HepG2 (cell line): ENCODE results near the gene RAX. TPM values are rescaled to one million over a fixed set of nuclear protein-coding genes. Genes with fewer than 3 reads are reported as not detected.

ENCODE experiments used
- ATAC-seq: fragments of 200-7000 bp; cut with Tn5 transposase; 3 replicates; pipeline ENCODE4 v1.9.1; 2020; ENCODE audit warnings: mild to moderate bottlenecking, moderate library complexity
- BruUV-seq: library from RNA; stranded (reverse); fragments of 400-500 nt; replicated peaks from 2 replicates; lab custom pipeline; 2021; lab: Mats Ljungman, UMichigan
- CTCF ChIA-PET: fragments of 300-600 bp; formaldehyde crosslinking; extraction: SDS; loops from one replicate; lab custom pipeline; 2021; ENCODE audit warnings: low total read pairs, inconsistent platforms, low intra/inter-chr PET ratio; lab: Yijun Ruan, JAX
- POLR2A ChIA-PET: fragments of 350-600 bp; sonication (Branson Sonifier 250); formaldehyde crosslinking; loops from one replicate; lab custom pipeline; 2020; ENCODE audit warnings: antibody characterized with exemption, inconsistent platforms; lab: Yijun Ruan, JAX
- DNase-seq: peaks from one replicate; pipeline ENCODE4 v3.0.0-alpha.2; 2015; ENCODE audit warnings: low spot score
- FAIRE-seq: peaks from 3 replicates; lab custom pipeline; 2011; peaks lifted over from hg19 to GRCh38; lab: Jason Lieb, UNC
- H2AFZ ChIP-seq: one replicate; pipeline ENCODE4 v1.6.1; 2011; ENCODE audit warnings: low read length, inconsistent platforms
- H3K27ac ChIP-seq: fragments of 300-600 bp; 3 replicates; pipeline ENCODE4 v1.8.0; 2011; ENCODE audit warnings: mixed run types, mild to moderate bottlenecking, mixed read lengths, low read length, inconsistent platforms; ENCODE audit not compliant: insufficient read depth; ENCODE audit errors: extremely low read length
- H3K27me3 ChIP-seq, 2 experiments: fragments of 200-600 bp in 1 of 2; 2 replicates in 1 of 2; 3 replicates in 1 of 2; pipeline versions ENCODE4 v1.6.0 to v1.8.0; 2011; ENCODE audit warnings: low read length in 2 of 2, mild to moderate bottlenecking in 2 of 2, moderate library complexity in 2 of 2, inconsistent platforms in 1 of 2; ENCODE audit not compliant: insufficient read depth in 2 of 2, control insufficient read depth in 1 of 2
- H3K36me3 ChIP-seq, 2 experiments: fragments of 200-600 bp in 1 of 2; replicated peaks in 1 of 2; 2 replicates in 1 of 2; 3 replicates in 1 of 2; pipeline versions ENCODE4 v1.5.1 to v1.8.0; 2011; ENCODE audit warnings: low read length in 2 of 2, inconsistent platforms in 1 of 2; ENCODE audit not compliant: insufficient read depth in 2 of 2, control insufficient read depth in 1 of 2
- H3K4me1 ChIP-seq: 2 replicates; pipeline ENCODE4 v1.5.1; 2012; ENCODE audit warnings: low read length, inconsistent platforms; ENCODE audit not compliant: insufficient read depth
- H3K4me2 ChIP-seq: 2 replicates; pipeline ENCODE4 v1.6.0; 2011; ENCODE audit warnings: low read depth, low read length, inconsistent platforms
- H3K4me3 ChIP-seq, 3 experiments: fragments of 200-600 bp in 1 of 3; sonication (generic), shearing (Covaris generic) in 1 of 3; replicated peaks in 1 of 3; 2 replicates each; pipeline ENCODE4 v1.5.1; 2011 to 2016; ENCODE audit warnings: low read length in 3 of 3, inconsistent platforms in 2 of 3, low read depth in 2 of 3, mild to moderate bottlenecking in 2 of 3, control low read depth in 1 of 3, mixed read lengths in 1 of 3; ENCODE audit not compliant: insufficient read depth in 1 of 3
- H3K79me2 ChIP-seq: one replicate; pipeline ENCODE4 v1.6.1; 2011; ENCODE audit warnings: low read length, inconsistent platforms; ENCODE audit not compliant: insufficient read depth
- H3K9ac ChIP-seq: 2 replicates; pipeline ENCODE4 v1.6.0; 2011; ENCODE audit warnings: mild to moderate bottlenecking, low read depth, low read length, inconsistent platforms; ENCODE audit not compliant: insufficient read depth
- H3K9me3 ChIP-seq: 2 replicates; pipeline ENCODE4 v1.5.1; 2012; ENCODE audit warnings: mild to moderate bottlenecking, low read length
- H4K20me1 ChIP-seq: 2 replicates; pipeline ENCODE4 v1.6.0; 2011; ENCODE audit warnings: inconsistent platforms, mild to moderate bottlenecking, low read length, moderate library complexity; ENCODE audit not compliant: insufficient read depth
- GATAD2A ChIP-seq: IDR thresholded peaks from 2 replicates; pipeline ENCODE4 v1.6.1; 2016
- PHF8 ChIP-seq: sonication (generic); formaldehyde crosslinking; IDR thresholded peaks from 2 replicates; pipeline ENCODE4 v1.5.0; 2020; ENCODE audit warnings: missing genetic modification reagents
- PPARG ChIP-seq: conservative IDR thresholded peaks from 2 replicates; pipeline ENCODE4 v1.6.1; 2016; ENCODE audit warnings: missing biosample characterization, missing genetic modification reagents
- SYNCRIP ChIP-seq: fragments of 200-400 bp; formaldehyde crosslinking; IDR thresholded peaks from 2 replicates; pipeline ENCODE4 v1.6.1; 2018; ENCODE audit warnings: mild to moderate bottlenecking, low read depth, low read length; ENCODE audit not compliant: insufficient read depth
- WGBS: methylation state at CpG from one replicate; pipeline ENCODE4 v1.1.6; 2017; ENCODE audit warnings: low lambda C conversion rate; 5-methylcytosine and 5-hydroxymethylcytosine counted together
- in situ Hi-C: cut with HindIII; loops from 2 replicates; pipeline ENCODE4 v1.10.0; 2017; ENCODE audit warnings: low pct_unique_long_range_greater_than_20kb; ENCODE audit not compliant: extremely low pct_ligation_motif_present
- intact Hi-C: fragments of 100-400 bp; cut with micrococcal nuclease; formaldehyde crosslinking; loops from one replicate; pipeline ENCODE4 v1.10.0; 2022; ENCODE audit not compliant: unreplicated experiment
- polyA plus RNA-seq, 8 experiments: library from polyadenylated mRNA; depleted of rRNA in 3 of 8; stranded (reverse) in 7 of 8; unstranded in 1 of 8; fragments of >200 nt; fragmentation: Illumina TruSeq in 4 of 8; extraction: Trizol in 4 of 8; gene quantifications; 2 replicates each; pipeline versions ENCODE4 v1.2.1 to v1.2.3, GENCODE V29; 2011 to 2016; ENCODE audit warnings: low read depth in 4 of 8, missing spikeins in 1 of 8, mixed read lengths in 1 of 8; ENCODE audit not compliant: insufficient read depth in 1 of 8
- total RNA-seq, 5 experiments: library from RNA; depleted of rRNA; stranded (reverse); fragments of >200 nt; fragmentation: Illumina TruSeq; extraction: Trizol; gene quantifications; 2 replicates each; pipeline ENCODE4 v1.2.3, GENCODE V29; 2016; ENCODE audit warnings: low read depth in 1 of 5
- TF ChIP-seq, protein P1 (sequence below): sonication (generic); formaldehyde crosslinking; IDR thresholded peaks from 2 replicates; pipeline ENCODE4 v1.4.0; 2020; ENCODE audit warnings: missing genetic modification reagents
- TF ChIP-seq, protein P2 (sequence below): sonication (generic); formaldehyde crosslinking; IDR thresholded peaks from 2 replicates; pipeline ENCODE4 v1.5.1; 2020; ENCODE audit warnings: missing genetic modification reagents, mild to moderate bottlenecking, borderline replicate concordance

Gene RAX
- total and polyA plus RNA-seq, 2 of the 13 experiments (the other 11 are each of a cell fraction or from before 2014, with no cell fraction given): not detected

DNA sequence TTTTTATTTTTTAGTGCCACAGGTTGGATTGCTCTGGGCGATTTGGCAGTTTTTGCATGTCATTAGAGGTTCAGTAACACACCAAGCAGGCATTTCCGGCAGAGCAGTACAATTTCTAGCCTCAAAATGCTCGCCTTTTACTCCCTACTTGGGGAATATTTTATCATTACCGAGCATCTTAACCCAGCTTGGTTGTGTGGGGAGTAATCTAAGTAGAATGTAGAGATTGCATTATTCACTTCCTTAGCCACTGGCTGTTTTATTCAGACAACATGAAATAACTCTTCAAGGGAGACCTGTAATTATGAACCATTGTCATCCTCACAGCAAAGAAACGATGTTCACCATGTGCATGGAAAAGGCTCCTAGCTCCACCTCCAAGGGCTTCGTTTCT lies 40.2 kb downstream of the RAX start:
- no peaks in the 10 kb centered on the region for H3K9me3 ChIP-seq
- no peaks in the 10 kb centered on the region for H3K79me2 ChIP-seq
- no peak for DNase-seq
- no TSS peak for BruUV-seq
- no peak overlapping the region for H3K4me2 ChIP-seq
- no peaks in the 10 kb centered on the region; a peak in 1 of 5 replicates for H3K27me3 ChIP-seq
- H3K4me3 ChIP-seq: no peak overlapping the region
- no peak for ATAC-seq
- H2AFZ ChIP-seq: no peak overlapping the region
- no peaks in the 10 kb centered on the region for H3K4me1 ChIP-seq
- 31% methylated on average over 6 of the region's 6 CpGs for WGBS
- no peaks in the 10 kb centered on the region for H3K36me3 ChIP-seq
- no peak for FAIRE-seq
- in situ Hi-C loops: no loop called here
- TF ChIP-seq, protein P1, sequence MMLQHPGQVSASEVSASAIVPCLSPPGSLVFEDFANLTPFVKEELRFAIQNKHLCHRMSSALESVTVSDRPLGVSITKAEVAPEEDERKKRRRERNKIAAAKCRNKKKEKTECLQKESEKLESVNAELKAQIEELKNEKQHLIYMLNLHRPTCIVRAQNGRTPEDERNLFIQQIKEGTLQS (CRISPR knock-in tag): no peak
- TF ChIP-seq GATAD2A (CRISPR knock-in tag): no peak
- TF ChIP-seq, protein P2, sequence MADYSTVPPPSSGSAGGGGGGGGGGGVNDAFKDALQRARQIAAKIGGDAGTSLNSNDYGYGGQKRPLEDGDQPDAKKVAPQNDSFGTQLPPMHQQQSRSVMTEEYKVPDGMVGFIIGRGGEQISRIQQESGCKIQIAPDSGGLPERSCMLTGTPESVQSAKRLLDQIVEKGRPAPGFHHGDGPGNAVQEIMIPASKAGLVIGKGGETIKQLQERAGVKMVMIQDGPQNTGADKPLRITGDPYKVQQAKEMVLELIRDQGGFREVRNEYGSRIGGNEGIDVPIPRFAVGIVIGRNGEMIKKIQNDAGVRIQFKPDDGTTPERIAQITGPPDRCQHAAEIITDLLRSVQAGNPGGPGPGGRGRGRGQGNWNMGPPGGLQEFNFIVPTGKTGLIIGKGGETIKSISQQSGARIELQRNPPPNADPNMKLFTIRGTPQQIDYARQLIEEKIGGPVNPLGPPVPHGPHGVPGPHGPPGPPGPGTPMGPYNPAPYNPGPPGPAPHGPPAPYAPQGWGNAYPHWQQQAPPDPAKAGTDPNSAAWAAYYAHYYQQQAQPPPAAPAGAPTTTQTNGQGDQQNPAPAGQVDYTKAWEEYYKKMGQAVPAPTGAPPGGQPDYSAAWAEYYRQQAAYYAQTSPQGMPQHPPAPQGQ (CRISPR knock-in tag): no peak
- TF ChIP-seq PHF8 (CRISPR knock-in tag): no peak
- TF ChIP-seq PPARG (CRISPR knock-in tag): no peak
- TF ChIP-seq SYNCRIP: no peak
- TF ChIP-seq, all 625 proteins: peak for 0
- Histone ChIP-seq H4K20me1 (no peaks in the 10 kb centered on the region), H3K27ac (no peak overlapping the region), H3K9ac (no peak overlapping the region)
- POLR2A ChIA-PET: no interaction called here
- CTCF ChIA-PET: no interaction called here
- intact Hi-C loops: no loop called here
